Smooth muscle cell (in vitro differentiated cells): Measurements from ENCODE around the gene NEDD4L. TPM values are rescaled to one million over a fixed set of nuclear protein-coding genes. Genes with fewer than 3 reads are reported as not detected.

Experiments used
- DNase-seq: peaks from one replicate; lab custom pipeline; 2025; ENCODE audit not compliant: unreplicated experiment; lab: John Stamatoyannopoulos, UW
- H2AFZ ChIP-seq: fragments of 200-600 bp; sonication (generic); 2 replicates; pipeline ENCODE4 v1.6.0; 2016; ENCODE audit warnings: antibody characterized with exemption, low read depth, mild to moderate bottlenecking
- H3F3A ChIP-seq: fragments of 200-600 bp; sonication (generic); 2 replicates; pipeline ENCODE4 v1.6.0; 2017; ENCODE audit warnings: antibody characterized with exemption, low read depth
- H3K27ac ChIP-seq: fragments of 200-600 bp; sonication (generic); 2 replicates; pipeline ENCODE4 v1.5.1; 2016; ENCODE audit warnings: low read depth, mild to moderate bottlenecking
- H3K27me3 ChIP-seq: fragments of 200-600 bp; sonication (generic); 2 replicates; pipeline ENCODE4 v1.6.1; 2016; ENCODE audit warnings: low read depth, mild to moderate bottlenecking
- H3K36me3 ChIP-seq: fragments of 200-600 bp; sonication (generic); 2 replicates; pipeline ENCODE4 v1.5.1; 2016; ENCODE audit warnings: low read depth
- H3K4me1 ChIP-seq: fragments of 200-600 bp; sonication (generic); 2 replicates; pipeline ENCODE4 v1.5.1; 2016; ENCODE audit warnings: low read depth
- H3K4me2 ChIP-seq: fragments of 200-600 bp; sonication (generic); 2 replicates; pipeline ENCODE4 v1.6.0; 2016; ENCODE audit warnings: mild to moderate bottlenecking
- H3K4me3 ChIP-seq: fragments of 200-600 bp; sonication (generic); 2 replicates; pipeline ENCODE4 v1.5.1; 2016; ENCODE audit warnings: mild to moderate bottlenecking
- H3K79me2 ChIP-seq: fragments of 200-600 bp; sonication (generic); 2 replicates; pipeline ENCODE4 v1.6.0; 2016; ENCODE audit warnings: low read depth, mild to moderate bottlenecking
- H3K9ac ChIP-seq: fragments of 200-600 bp; sonication (generic); 2 replicates; pipeline ENCODE4 v1.6.0; 2016; ENCODE audit warnings: low read depth
- H3K9me3 ChIP-seq: fragments of 200-600 bp; sonication (generic); replicated peaks from 2 replicates; pipeline ENCODE4 v1.5.1; 2016; ENCODE audit warnings: low read depth
- H4K20me1 ChIP-seq: fragments of 200-600 bp; sonication (generic); 2 replicates; pipeline ENCODE4 v1.6.0; 2016; ENCODE audit warnings: low read depth
- CTCF ChIP-seq: fragments of 200-600 bp; sonication (generic); IDR thresholded peaks from 2 replicates; pipeline ENCODE4 v1.5.1; 2017; ENCODE audit warnings: borderline replicate concordance, mild to moderate bottlenecking, antibody characterized with exemption; ENCODE audit not compliant: insufficient read depth, poor library complexity, severe bottlenecking
- WGBS: methylation state at CpG from one replicate; pipeline ENCODE4 v1.1.7; 2016; ENCODE audit warnings: low lambda C conversion rate; 5-methylcytosine and 5-hydroxymethylcytosine counted together
- polyA plus RNA-seq: library from polyadenylated mRNA; unstranded; fragments of >200 nt; fragmentation: Nextera tagmentation; extraction: Ambion mirVana; gene quantifications from 2 replicates; pipeline ENCODE4 v1.2.1, GENCODE V29; 2016
- total RNA-seq: library from RNA; depleted of rRNA; stranded (reverse); fragments of >200 nt; gene quantifications from 2 replicates; pipeline ENCODE4 v1.2.3, GENCODE V29; 2014

Gene NEDD4L
- total and polyA plus RNA-seq, 2 experiments from 2014 or later = 8.7 to 41.3 TPM

GRCh38 chr18:58106289-58107070 lies 62.5 kb downstream of the NEDD4L start:
- 83% methylated on average over 6 of the region's 6 CpGs for WGBS
- Histone ChIP-seq H3K27me3 (no peaks in the 10 kb centered on the region), H3F3A (no peaks in the 10 kb centered on the region), H3K9ac (no peak overlapping the region), H3K36me3 (no peaks in the 10 kb centered on the region), H3K27ac (no peak overlapping the region), H3K9me3 (no peaks in the 10 kb centered on the region), H3K4me2 (no peak overlapping the region), H3K4me3 (no peak overlapping the region), H2AFZ (no peak overlapping the region), H3K79me2 (no peaks in the 10 kb centered on the region), H3K4me1 (no peaks in the 10 kb centered on the region), H4K20me1 (no peaks in the 10 kb centered on the region)
- no peak for DNase-seq
- TF ChIP-seq CTCF = no peak

- no peaks in the 10 kb centered on the region for H3K27me3 ChIP-seq
- no peaks in the 10 kb centered on the region for H4K20me1 ChIP-seq
- DNase-seq = no peak
- 100% methylated on average over 2 of the region's 2 CpGs for WGBS
- H3F3A ChIP-seq = no peaks in the 10 kb centered on the region
- no peak overlapping the region for H3K9ac ChIP-seq
- H2AFZ ChIP-seq = no peak overlapping the region
- no peak overlapping the region for H3K4me3 ChIP-seq
- H3K27ac ChIP-seq = no peak overlapping the region
- no peak overlapping the region for H3K4me2 ChIP-seq
- no peaks in the 10 kb centered on the region for H3K9me3 ChIP-seq
- H3K4me1 ChIP-seq = no peaks in the 10 kb centered on the region
- H3K36me3 ChIP-seq = no peaks in the 10 kb centered on the region
- TF ChIP-seq CTCF = no peak
- H3K79me2 ChIP-seq = no peaks in the 10 kb centered on the region
Measured at GRCh38 chr18:58109256-58109655, 65.2 kb downstream of the NEDD4L start.

GRCh38 chr18:58110398-58110797 lies 66.4 kb downstream of the NEDD4L start:
- Histone ChIP-seq H2AFZ (no peak overlapping the region), H3K36me3 (no peaks in the 10 kb centered on the region), H3K79me2 (no peaks in the 10 kb centered on the region), H3K27me3 (no peaks in the 10 kb centered on the region), H3K9ac (no peak overlapping the region), H3F3A (no peaks in the 10 kb centered on the region), H4K20me1 (no peaks in the 10 kb centered on the region), H3K4me1 (no peaks in the 10 kb centered on the region), H3K4me3 (no peak overlapping the region), H3K27ac (no peak overlapping the region), H3K4me2 (no peak overlapping the region), H3K9me3 (no peaks in the 10 kb centered on the region)
- DNase-seq = no peak
- 72% methylated on average over 6 of the region's 6 CpGs for WGBS
- no peak for TF ChIP-seq CTCF

GRCh38 chr18:58112174-58112573 lies 68.1 kb downstream of the NEDD4L start:
- Histone ChIP-seq H3K9ac (no peak overlapping the region), H3K27ac (no peak overlapping the region), H3K9me3 (no peaks in the 10 kb centered on the region), H3K79me2 (no peaks in the 10 kb centered on the region), H3K4me3 (no peak overlapping the region), H3K36me3 (no peaks in the 10 kb centered on the region), H2AFZ (no peak overlapping the region), H3K27me3 (no peaks in the 10 kb centered on the region), H4K20me1 (no peaks in the 10 kb centered on the region), H3F3A (no peaks in the 10 kb centered on the region), H3K4me2 (no peak overlapping the region), H3K4me1 (no peaks in the 10 kb centered on the region)
- 94% methylated on average over 1 of the region's 1 CpG for WGBS
- no peak for DNase-seq
- TF ChIP-seq CTCF = no peak
